ENCODE data around the gene CCDC40. TPM values are rescaled to one million over a fixed set of nuclear protein-coding genes. Genes with fewer than 3 reads are reported as not detected.
"Not testable (repeated sequence)": the region's sequence is repeated elsewhere in the genome, so short reads cannot be mapped to it uniquely, and the experiment has no call there.

CCDC40 gene
- total RNA-seq, 1 donor from 2014 or later: 7.7 TPM

GRCh38 chr17:80089762-80090161 is 53.3 kb downstream of the CCDC40 start:
- Mint-ChIP-seq H3K36me3 (ENCODE audit: low read depth, unreplicated experiment) (peaks cover 8% of the 10 kb centered on the region), H3K27ac (ENCODE audit: unreplicated experiment) (no peak overlapping the region), H3K27me3 (ENCODE audit: unreplicated experiment) (peaks cover 2% of the 10 kb centered on the region), H3K4me1 (ENCODE audit: unreplicated experiment) (no peaks in the 10 kb centered on the region), H3K4me3 (ENCODE audit: unreplicated experiment) (no peak overlapping the region), H3K9me3 (ENCODE audit: unreplicated experiment) (no peaks in the 10 kb centered on the region)
- no peak for TF ChIP-seq CTCF (IDR thresholded peaks at IDR 0.05; ENCODE audit: unreplicated experiment)
- DNase-seq (ENCODE audit: low spot score): no peak

GRCh38 chr17:80090164-80090563 is 53.7 kb downstream of the CCDC40 start:
- DNase-seq (ENCODE audit: low spot score); H3K4me3 Mint-ChIP-seq (ENCODE audit: unreplicated experiment); H3K4me1 Mint-ChIP-seq (ENCODE audit: unreplicated experiment); H3K27ac Mint-ChIP-seq (ENCODE audit: unreplicated experiment); H3K9me3 Mint-ChIP-seq (ENCODE audit: unreplicated experiment); H3K36me3 Mint-ChIP-seq (ENCODE audit: low read depth, unreplicated experiment); H3K27me3 Mint-ChIP-seq (ENCODE audit: unreplicated experiment): not testable (repeated sequence)

- no peak for TF ChIP-seq CTCF (IDR thresholded peaks at IDR 0.05; ENCODE audit: unreplicated experiment)
- no peaks in the 10 kb centered on the region for H3K4me1 Mint-ChIP-seq (ENCODE audit: unreplicated experiment)
- no peaks in the 10 kb centered on the region for H3K9me3 Mint-ChIP-seq (ENCODE audit: unreplicated experiment)
- H3K4me3 Mint-ChIP-seq (ENCODE audit: unreplicated experiment): no peak overlapping the region
- no peak for DNase-seq (ENCODE audit: low spot score)
- H3K27me3 Mint-ChIP-seq (ENCODE audit: unreplicated experiment): peaks cover 1% of the 10 kb centered on the region
- H3K27ac Mint-ChIP-seq (ENCODE audit: unreplicated experiment): no peak overlapping the region
- peaks cover 8% of the 10 kb centered on the region for H3K36me3 Mint-ChIP-seq (ENCODE audit: low read depth, unreplicated experiment)
Measured at GRCh38 chr17:80091376-80091775, 54.9 kb downstream of the CCDC40 start.

GRCh38 chr17:80092959-80093358 is 56.5 kb downstream of the CCDC40 start:
- Mint-ChIP-seq H3K4me3 (ENCODE audit: unreplicated experiment) (no peak overlapping the region), H3K27ac (ENCODE audit: unreplicated experiment) (no peak overlapping the region), H3K4me1 (ENCODE audit: unreplicated experiment) (no peaks in the 10 kb centered on the region), H3K27me3 (ENCODE audit: unreplicated experiment) (peaks cover 1% of the 10 kb centered on the region), H3K9me3 (ENCODE audit: unreplicated experiment) (no peaks in the 10 kb centered on the region), H3K36me3 (ENCODE audit: low read depth, unreplicated experiment) (peaks cover 8% of the 10 kb centered on the region)
- no peak for TF ChIP-seq CTCF (IDR thresholded peaks at IDR 0.05; ENCODE audit: unreplicated experiment)
- no peak for DNase-seq (ENCODE audit: low spot score)

GRCh38 chr17:80095038-80095843 is 58.8 kb downstream of the CCDC40 start:
- Mint-ChIP-seq H3K4me1 (ENCODE audit: unreplicated experiment) (no peaks in the 10 kb centered on the region), H3K27ac (ENCODE audit: unreplicated experiment) (no peak overlapping the region), H3K36me3 (ENCODE audit: low read depth, unreplicated experiment) (peaks cover 8% of the 10 kb centered on the region), H3K27me3 (ENCODE audit: unreplicated experiment) (peaks cover 10% of the 10 kb centered on the region), H3K4me3 (ENCODE audit: unreplicated experiment) (no peak overlapping the region), H3K9me3 (ENCODE audit: unreplicated experiment) (no peaks in the 10 kb centered on the region)
- TF ChIP-seq CTCF (IDR thresholded peaks at IDR 0.05; ENCODE audit: unreplicated experiment): no peak
- DNase-seq (ENCODE audit: low spot score): no peak
